CD4-positive, alpha-beta T cell treated with Interleukin-4 for 4 hours (primary cell): ENCODE measurements around the gene EPOP.
"Not testable (repeated sequence)": the region's sequence is repeated elsewhere in the genome, so short reads cannot be mapped to it uniquely, and the experiment has no call there.

Experiments used
- DNase-seq: peaks from one replicate; pipeline ENCODE4 v3.0.0-alpha.2; 2020

Gene EPOP

DNA sequence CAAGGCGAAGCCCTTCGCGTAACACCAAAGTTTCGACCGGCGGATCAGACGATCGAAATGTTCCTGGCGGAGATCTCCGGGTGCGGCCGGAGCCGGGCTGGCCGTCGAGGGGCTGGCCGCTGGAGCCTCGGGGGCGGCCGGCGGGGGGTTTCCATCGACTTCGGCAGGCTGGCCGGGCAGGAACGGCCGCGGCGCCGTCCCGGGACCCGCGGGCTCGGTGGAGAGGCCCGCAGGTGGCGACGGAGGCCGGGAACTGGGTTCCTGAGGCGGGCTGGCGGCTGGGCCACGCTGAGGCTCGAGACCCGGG lies 1.1 kb downstream of the EPOP start:
- DNase-seq: no peak

DNA sequence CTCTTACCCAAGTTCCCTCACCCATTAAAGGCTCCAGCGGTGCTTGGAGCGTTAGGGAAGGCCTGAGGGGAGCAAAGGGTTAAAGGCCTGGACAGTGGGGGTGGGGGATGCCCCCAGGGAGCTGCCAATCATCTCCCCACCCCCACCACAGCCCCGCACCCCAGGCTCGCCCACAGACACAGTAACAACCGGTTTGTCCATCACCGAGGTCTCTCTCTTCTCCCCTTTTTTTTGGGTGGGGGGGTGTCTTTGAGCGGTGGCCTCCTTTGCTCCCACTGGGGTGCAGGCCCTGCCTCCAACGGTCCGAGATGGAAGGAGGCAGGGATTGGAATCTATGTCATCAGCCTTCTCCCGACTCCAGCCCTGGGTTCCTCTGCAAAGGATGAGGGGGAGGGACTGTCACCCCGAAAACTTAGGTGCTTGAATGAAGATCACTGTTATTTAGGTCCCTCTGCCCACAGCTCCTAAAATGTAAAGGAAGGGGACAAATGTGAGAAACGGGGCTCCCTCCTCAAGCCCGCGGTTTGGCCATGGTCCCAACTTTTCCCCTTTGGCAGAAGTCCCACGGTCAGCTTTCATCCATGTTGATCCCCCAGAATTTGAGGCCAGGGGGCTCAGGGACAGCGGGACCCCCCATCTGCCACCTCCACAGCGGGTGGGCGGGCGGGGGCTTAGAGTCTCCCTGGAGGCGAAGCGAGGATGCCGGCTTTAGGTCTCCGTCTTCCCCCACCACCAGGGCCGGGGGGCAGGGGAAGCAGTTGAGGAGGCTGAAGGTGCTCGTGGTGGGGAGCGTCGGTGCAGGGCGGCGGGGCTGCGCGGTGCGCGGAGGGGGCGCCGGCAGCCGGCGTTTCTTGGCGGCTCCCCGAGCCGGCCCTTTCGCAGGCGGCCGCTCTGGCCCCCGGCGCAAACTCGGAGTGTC lies 1.7 kb downstream of the EPOP start:
- DNase-seq: no peak

DNA sequence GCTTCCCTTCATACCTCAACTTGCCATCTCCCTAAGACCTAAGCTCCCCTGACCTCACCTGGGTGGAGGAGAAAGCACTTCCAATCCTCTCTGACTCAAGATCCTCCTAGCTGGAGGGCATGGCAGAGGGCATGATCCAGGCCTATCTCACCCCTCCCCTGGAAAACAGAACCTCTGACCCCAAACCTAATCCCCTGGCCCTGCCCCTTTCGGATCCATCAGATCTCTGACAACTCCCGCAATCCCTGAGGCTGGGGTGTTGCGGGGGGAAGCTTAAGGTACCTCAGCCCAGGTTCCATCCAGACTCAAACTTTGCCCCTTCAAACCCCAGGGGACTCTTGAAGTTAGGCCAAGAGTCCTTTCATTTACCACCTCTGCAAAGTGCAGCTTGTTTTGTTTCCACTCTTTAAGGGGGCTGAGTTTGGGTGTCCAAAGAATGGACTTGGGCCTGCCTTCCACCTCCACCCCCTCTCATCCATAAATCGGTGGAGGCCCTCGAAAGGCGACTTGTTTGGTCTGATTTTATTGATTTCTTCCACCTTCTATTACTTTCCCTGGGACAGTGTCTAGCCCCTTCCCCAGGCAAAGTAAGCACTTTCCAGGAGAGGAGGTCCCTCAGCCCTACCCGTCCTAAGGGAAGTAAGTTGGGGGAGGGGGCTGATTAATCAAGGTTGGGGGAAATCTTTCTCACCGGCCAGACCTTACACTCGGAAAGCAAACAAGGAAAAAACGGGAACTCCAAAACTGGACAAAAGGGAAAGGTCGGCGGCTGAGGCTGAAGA lies 2.6 kb downstream of the EPOP start:
- DNase-seq: no peak

DNA sequence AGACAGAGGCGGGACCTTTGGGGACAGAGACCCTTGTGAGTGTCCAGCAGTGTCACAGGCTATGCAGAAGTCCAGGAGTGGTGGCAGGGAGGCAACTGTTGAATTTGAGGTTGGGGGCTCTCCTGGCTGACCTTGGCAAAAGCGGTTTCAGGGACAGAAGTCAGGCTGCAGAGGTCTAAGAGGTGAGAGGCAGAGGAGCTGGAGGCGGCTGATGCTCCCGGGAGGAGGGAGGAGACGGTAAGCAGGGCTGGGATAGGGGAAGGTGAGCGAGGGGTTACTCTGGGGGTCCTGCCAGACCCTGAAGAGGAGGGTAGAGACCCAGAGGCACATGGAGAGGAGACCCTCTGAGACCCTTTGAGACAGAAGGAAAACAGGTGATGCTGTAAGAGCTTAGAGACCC lies 5.2 kb downstream of the EPOP start:
- no peak for DNase-seq

DNA sequence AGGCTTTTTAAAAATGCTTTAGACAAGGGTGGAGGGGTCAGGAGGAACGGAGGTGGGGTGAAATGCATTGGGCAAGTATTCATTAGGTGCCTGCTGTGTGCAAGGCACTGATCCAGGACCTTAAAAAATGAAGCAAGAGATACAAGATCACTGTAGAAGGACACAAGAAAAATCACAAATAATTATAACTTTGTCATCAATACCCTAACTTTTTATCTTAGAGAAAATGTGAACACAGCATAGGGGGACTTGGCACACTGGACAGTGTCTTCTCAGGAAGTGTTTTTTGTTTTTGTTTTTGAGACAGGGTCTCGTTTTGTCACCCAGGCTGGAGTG lies 7.0 kb downstream of the EPOP start:
- DNase-seq: no peak

DNA sequence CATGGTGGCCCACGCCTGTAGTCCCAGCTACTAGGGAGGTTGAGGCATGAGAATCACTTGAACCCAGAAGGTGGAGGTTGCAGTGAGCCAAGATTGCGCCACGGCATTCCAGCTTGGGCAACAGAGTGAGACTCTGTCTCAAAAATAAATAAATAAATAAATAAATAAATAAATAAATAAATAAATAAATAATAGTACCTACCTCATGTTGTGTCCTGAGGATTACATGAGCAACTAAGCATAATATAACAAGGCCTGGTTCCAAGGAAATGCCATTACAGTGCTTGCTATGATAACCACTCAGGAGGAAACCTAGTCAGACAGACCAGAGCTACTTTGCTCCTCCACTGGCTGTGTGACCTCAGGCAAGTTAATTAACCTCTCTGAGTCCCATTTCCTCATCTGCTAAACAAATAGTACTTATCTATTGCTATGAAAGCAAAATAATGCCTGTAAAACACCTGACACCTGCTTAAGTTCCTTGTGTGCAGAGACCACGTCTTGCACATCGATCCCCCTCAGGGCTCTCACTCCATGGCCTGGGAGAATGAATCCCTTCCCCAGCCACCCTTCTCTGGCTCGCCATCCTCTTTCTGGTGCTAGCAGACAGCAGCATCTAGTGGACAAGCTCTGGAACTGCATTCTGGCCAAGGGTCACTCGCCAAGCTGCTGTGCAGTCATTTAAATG lies 7.5 kb downstream of the EPOP start:
- DNase-seq: peak; percentile 71

DNA sequence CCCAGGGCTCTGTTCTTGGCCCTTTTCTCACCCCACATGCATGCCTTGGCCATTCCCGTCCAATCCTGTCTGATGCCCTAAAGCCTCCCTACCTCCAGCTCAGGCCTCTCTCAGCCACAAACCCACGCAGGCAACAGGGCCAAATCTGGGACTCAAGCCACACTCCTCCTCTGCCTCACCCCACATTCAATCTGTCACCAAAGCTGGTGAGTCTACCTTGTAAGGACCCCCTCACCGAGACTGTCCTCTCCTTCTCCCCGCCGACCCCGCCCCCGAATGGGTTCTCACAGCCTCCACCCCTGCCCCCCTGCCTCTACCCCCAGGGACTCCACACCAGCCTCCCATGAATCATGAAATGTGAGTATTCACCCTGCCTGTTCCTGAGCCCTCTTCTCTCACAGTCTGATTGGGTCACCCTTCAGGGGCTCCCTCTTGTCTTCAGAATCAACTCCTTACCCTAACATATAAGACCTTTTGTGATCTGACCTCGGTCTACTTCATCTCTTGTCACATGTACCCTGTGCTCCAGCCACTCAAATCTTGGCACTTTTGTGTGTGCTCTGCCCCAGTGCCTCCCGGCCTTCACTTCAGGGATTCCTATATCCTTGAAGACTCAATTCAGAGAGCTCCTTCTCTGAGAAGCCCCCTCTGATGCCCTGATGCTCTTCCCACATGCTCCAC lies 10.7 kb downstream of the EPOP start:
- no peak for DNase-seq

DNA sequence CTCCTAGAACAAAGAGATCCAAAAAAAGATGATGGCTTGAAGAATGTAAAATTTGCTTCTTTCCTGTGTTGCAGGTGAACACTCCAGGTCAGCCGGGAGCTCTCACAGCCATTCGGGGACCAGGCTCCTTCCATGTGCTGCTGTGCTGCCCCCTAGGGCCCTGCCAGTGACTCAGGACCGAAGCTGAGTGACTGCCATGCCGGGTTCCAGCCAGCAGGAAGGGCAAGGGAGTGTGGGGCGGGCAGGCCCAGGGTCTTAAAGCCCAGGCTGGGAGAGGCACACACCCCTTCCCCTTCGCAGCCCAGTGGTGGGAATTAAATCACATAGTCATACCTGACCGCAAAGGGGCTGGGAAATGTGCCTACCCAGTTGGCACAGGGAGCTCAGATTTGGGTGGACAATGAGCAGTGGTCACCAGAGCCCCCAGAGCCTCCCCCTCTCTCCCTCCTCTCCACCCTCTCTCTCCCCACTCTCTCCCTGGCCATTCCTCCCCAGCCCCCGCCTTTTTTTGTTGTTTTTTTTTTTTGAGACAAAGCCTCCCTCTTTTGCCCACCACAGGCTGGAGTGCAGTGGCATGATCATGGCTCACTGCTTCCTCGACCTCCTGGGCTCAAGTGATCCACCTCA lies 11.5 kb downstream of the EPOP start:
- DNase-seq: peak; percentile 10

DNA sequence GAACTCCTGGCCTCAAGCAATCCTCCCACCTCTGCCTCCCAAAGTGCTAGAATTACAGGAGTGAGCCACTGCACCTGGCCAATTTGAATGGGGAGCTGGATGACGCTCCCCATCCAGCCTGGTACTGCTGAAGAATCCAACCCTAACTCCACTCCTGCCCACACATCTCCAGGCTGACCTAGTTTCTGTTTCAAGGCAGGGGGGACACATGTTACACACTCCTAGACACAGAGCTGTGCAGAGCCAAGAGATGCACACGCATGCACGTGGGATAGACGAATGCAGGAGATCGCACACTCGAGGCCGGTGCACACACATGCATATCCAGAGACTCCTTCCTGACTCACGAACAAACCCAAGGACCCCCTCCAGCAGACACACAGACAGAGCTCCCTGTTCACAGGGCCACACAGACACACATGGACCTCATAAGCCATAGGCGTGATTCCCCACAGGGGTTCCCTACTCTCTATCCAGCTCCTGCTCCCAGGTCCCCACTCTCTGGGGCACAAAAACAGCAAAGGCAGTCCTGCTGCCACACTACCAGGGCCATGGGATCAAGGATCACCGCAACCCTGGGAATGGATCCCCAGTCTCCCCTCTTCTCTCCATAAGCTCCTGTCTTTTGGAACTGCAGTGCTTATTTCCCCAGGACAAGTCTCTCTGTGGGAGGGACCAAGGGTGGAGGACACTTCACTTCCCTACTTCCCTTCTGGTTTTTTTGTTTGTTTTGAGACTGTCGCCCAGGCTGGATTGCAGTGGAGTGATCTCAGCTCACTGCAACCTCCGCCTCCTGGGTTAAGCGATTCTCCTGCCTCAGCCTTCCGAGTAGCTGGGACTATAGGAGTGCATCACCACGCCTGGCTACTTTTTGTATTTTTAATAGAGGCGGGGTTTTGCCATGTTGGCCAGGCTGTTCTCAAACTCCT lies 14.4 kb downstream of the EPOP start:
- peak; percentile 1 for DNase-seq

DNA sequence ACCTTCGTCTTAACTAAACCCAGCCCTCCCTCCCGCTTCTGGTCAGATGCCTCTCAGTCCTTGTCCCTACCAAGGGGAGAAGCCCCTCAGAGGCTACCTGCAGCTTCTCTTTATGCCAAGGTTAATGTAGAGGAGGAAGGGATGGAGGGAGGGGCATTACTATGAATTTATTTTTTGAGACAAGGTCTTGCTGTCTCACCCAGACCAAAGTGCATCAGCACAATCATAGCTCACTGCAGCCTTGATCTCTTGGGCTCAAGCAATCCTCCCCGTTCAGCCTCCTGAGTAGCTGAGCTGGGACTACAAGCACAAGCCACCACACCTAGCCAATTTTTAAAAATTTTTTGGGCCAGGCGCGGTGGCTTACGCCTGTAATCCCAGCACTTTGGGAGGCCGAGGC lies 15.3 kb downstream of the EPOP start:
- DNase-seq: no peak

DNA sequence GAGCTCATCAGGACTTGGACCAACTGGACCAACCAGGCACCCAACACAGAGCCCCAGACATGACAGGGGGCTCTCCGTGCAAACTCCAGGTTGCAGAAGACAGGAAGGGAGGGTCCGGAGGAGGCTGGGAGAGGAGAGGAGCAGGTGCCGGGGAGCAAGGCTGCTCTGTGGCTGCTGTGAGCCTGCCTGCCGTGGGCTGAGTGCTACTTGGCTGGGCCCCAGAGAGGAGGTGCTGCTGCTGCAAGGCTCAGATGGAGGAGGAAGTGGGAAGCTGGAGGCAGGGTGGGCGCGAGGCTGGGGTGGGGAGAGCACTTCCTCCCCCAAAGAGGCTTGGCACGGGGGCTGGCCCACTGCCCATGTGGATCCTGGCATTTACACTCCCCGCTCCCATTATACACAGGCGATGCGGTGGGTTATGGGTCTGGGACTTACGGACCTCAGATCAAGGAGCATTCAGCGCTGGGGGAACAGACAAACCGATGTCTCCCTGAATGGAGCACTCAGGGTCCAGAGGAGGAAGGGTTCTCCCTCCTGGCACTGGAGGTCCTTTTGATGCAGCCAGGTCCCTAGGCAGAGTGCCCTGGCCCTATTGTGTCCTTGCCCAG lies 15.9 kb downstream of the EPOP start:
- no peak for DNase-seq

DNA sequence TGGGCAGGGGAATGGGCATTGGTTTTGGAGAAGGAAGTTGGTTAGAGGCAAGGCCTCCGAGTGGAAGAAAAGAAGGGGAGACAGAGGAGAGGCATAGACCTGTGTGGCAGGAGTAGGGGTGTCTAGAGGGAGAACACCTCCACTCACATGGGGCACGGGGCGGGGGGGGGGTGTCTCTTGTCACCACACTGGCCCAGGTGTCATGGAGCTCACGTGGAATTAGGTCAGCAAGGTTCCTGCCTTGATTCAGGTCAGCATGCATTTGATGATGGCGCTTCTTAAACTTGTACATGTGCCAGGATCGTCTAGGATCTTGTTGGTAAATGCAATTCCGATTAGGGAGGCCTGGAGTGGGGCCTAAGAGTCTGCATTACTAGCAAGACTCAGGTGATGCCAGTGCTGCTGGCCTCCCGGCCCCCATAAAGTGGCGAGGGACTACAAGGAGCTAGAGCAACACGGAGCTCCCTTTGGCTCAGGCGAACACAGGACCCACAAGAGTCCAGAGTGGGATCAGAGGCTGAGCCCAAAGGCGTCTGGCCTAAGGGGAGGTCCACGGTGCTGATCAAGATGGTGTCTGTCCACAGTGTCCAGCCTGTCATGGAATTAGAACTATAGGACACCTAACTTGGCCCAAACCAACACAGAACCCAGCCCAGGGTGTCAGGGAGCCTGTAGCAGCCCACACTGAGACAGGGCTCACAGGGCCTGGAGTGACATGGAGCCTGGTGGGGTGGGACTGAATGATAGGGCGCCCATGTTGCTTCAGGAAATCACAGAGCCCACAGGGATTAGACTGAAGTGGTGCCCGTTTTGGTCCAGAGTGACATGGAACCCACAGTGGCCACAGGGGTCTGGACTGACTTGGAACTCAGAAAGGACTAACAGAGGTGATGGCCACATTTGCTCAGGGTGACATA lies 16.7 kb downstream of the EPOP start:
- no peak for DNase-seq

DNA sequence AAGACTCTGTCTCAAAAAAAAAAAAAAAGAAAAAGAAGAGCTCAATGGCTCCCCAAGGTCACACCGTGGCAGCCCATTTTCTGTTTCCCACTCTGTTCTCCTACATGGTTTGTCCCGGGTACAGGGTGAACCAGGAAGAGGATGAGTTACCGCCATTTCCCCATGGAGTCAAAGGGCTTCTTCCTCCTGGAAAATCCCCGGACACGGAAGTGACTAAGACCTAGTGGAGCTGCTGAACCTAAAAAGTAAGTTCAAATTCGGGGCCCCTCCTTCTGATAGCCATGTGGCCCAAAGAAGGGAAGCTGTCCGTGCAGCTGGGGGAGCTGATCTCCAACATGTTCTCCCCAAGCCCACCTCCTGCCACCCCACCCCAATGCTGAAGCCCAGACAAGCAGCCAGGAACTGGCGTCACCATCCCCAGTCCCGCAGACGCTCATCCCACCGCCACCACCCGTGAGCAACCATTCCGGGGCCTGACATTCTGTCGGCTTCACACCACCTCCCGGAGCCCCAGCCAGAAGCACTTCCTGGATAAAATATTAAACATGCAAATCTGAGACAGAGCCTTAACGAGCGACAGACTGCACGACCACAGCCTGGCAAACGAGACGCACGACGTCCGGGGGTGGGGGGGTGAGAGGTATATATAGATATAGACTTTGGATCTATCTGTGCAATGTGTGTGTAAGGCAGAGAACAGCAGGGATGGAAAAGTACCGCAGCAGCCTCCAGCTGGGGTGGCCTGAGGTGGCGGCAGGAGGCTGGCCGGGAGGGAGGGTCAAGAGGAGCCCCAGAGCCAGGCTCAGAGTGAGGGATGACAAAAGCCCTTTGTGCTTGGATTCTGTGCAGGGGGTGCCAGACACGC lies 17.6 kb downstream of the EPOP start:
- no peak for DNase-seq

DNA sequence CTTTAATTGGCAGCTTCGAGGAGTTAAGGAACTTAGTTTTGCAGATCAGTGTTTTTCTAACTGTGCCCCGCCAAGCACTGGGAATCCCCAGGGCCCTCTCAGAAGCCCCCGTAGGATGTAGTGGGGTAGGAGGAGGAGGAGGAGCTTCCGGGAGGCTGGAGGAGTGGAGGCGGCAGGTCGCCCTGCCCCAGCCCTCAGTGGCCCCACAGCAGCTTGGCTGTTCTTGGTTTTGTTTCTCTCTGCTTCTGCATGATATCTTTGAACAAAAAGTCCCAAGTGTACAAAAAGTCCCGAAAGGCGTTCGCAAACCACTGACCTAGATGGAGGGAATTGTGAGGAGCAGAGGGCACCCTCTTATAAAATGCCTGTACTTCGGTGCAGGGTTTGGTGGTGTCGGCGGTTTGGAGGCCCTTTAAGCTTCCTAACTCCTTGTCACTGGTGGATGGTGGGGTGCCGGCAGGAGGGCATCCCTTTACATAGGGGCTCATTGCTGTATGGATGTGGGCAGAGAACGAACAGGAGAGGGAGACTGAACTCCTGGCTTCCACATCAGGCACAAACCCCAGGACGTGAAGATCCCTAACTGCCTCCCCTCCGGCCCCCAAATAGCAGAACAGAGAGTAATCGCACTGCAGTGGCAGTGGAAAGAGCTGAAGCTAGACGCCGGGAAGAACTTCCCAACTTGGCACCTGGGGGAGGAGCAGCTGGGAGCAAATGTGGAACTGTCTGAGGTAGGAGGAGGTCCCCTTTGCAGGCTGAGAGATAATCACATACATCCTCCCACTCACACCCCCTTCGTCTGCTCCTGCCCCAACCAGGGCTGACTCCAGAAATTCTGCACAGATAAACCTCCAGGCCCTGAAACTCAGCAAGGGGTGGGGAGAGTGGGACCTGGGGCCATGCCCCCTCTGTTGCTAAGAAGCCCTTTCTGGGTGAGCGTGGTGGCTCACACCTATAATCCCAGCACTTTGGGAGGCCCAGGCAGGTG lies 20.1 kb downstream of the EPOP start:
- no peak for DNase-seq

DNA sequence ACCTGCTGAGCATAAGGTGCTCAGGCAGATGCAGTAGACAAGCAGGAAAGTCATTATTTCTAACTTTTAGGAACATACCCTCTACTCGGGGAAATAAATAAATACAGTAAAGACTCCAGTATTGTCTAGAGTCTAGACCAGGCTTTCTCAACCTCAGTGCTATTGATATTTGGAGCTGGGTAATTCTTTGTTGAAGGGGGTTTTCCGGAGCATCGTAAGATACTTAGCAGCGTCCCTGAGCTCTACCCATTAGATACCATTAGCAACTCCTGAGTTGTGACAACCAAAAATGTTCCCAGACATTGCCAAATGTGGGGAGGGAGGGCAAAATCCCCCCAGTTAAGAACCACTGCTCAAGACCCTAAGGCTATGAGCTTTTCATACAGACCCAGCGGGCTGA lies 21.1 kb downstream of the EPOP start:
- DNase-seq: no peak

DNA sequence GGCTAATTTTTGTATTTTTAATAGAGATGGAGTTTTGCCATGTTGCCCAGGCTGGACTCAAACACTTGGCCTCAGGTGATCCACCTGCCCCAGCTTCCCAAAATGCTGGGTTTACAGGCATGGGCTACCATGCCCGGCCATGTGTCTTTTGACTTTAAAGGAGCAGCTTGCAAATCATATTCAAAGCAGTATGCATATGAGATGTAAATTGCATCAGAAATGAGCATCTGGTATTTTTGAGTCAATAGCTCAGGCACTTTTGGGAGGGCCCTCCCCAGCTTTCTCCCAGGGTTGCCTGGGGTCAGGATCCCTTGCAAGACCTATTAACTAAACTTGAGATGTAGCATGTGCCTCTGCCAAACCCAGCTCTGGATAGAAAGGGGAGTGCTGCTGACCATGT lies 21.5 kb downstream of the EPOP start:
- DNase-seq: no peak

DNA sequence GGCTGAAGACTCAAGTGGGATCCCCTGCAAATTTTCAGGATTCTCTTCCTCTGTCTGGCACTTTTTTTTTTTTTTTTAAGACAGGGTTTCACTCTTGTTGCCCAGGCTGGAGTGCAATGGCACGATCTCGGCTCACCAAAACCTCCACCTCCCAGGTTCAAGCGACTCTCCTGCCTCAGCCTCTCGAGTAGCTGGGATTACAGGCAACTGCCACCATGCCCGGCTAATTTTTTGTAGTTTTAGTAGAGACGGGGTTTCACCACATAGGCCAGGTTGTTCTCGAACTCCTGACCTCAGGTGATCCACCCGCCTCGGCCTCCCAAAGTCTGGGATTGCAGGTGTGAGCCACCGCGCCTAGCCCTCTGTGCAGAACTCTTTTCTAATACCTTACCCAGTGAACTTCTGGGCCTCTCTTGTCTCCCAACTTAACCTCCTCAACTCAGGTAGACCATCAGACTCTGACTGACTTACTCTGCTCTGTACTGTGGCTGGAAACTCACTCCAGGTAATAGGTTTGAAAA lies 24.0 kb downstream of the EPOP start:
- not testable (repeated sequence) for DNase-seq

DNA sequence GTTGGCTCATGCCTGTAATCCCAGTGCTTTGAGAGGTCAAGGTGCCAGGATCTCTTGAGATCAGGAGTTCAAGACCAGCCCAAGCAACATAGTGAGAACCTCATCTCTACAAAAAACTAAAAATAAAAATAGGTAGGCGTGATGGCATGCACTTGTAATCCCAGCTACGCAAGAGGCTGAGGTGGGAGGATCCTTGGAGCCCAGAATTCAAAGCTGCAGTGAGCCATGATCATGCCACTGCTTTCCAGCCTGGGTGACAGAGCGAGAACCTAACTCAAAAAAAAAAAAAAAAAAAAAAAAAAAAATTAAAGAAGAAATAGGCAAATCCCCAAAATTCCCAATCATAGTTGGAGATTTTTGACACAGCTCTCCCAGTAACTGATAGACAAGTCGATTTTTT lies 36.8 kb downstream of the EPOP start:
- no peak for DNase-seq
